ENCODE measurements around the gene AFAP1. TPM values are rescaled to one million over a fixed set of nuclear protein-coding genes. Genes with fewer than 3 reads are reported as not detected.

Gene AFAP1
- total RNA-seq, 4 donors from 2014 or later: 4.4 to 16.6 (median 10.7) TPM

DNA sequence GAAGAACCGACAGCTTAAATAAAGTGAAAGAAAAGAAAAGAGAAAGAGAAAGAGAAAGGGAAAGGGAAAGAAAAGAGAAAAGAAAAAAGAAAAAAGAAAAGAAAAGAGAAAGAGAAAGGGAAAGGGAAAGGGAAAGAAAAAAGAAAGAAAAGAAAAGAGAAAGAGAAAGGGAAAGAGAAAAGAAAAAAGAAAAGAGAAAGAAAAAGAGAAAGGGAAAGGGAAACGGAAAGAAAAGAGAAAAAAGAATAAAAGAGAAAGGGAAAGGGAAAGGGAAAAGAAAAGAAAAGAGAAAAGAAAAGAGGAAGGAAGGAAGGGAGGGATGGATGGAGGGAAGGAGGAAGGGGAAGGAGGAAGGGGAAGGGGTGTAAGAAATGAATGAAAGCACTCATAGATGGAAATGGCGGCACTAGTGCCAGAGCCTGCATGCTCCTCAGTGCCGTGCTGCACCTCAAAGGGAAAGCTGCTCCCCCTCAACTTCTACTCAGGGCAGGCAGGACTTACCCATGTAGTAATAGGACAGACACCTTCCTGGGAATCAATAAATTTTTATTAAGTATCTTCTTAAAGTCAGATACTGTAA, 70.7 kb downstream of the AFAP1 start:
- H3K9me3 ChIP-seq: no peaks in the 10 kb centered on the region
- peaks cover 12 to 52% (median 13%) of the 10 kb centered on the region in 3 donors for H3K4me1 ChIP-seq
- no peaks in the 10 kb centered on the region for H3K27me3 ChIP-seq
- peaks cover 0 to 45% (median 0%) of the 10 kb centered on the region in 3 donors for H3K36me3 ChIP-seq
- TF ChIP-seq, protein P1, sequence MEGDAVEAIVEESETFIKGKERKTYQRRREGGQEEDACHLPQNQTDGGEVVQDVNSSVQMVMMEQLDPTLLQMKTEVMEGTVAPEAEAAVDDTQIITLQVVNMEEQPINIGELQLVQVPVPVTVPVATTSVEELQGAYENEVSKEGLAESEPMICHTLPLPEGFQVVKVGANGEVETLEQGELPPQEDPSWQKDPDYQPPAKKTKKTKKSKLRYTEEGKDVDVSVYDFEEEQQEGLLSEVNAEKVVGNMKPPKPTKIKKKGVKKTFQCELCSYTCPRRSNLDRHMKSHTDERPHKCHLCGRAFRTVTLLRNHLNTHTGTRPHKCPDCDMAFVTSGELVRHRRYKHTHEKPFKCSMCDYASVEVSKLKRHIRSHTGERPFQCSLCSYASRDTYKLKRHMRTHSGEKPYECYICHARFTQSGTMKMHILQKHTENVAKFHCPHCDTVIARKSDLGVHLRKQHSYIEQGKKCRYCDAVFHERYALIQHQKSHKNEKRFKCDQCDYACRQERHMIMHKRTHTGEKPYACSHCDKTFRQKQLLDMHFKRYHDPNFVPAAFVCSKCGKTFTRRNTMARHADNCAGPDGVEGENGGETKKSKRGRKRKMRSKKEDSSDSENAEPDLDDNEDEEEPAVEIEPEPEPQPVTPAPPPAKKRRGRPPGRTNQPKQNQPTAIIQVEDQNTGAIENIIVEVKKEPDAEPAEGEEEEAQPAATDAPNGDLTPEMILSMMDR (IDR thresholded peaks at IDR 0.05): no peak
- no peak for TF ChIP-seq POLR2A (IDR thresholded peaks at IDR 0.05)
- DNase-seq: no peak
- H3K27ac ChIP-seq: peak overlapping the region in 1 of 4 donors; percentile 7
- 84 to 89% methylated on average over 4 of the region's 4 CpGs for WGBS, 2 donors
- no peak overlapping the region for H3K4me3 ChIP-seq
- intact Hi-C loops (cut with DNase I): no loop called here

DNA sequence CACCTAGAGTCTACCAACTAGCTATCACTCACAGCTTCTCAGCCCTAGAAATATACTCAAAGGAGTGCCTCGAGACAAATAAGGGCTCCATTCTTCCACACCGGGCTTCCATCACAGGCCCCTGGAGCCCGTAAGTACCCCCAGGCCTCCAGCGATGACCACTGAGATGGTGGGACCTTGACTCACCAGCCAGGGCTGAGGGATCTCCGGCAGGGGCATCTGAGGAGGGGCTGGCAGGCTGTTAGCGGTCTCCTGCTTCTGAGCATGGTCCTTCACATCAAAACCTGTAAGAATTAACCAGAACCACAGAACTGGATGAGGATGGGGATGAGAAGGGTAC, 71.3 kb downstream of the AFAP1 start:
- Histone ChIP-seq H3K9me3 (no peaks in the 10 kb centered on the region), H3K27ac (peak overlapping the region; percentile 3 to 51 (median 31)), H3K4me1 (peaks cover 12 to 46% (median 13%) of the 10 kb centered on the region in 3 donors), H3K4me3 (no peak overlapping the region), H3K27me3 (no peaks in the 10 kb centered on the region), H3K36me3 (peaks cover 0 to 45% (median 0%) of the 10 kb centered on the region in 3 donors)
- DNase-seq: no peak
- TF ChIP-seq, protein P1 (IDR thresholded peaks at IDR 0.05): no peak
- no peak for TF ChIP-seq POLR2A (IDR thresholded peaks at IDR 0.05)
- 100% methylated on average over 3 of the region's 6 CpGs; no CpG with 5 or more reads in 1 of the 2 donors for WGBS, 2 donors
- intact Hi-C loops (cut with DNase I): no loop called here

DNA sequence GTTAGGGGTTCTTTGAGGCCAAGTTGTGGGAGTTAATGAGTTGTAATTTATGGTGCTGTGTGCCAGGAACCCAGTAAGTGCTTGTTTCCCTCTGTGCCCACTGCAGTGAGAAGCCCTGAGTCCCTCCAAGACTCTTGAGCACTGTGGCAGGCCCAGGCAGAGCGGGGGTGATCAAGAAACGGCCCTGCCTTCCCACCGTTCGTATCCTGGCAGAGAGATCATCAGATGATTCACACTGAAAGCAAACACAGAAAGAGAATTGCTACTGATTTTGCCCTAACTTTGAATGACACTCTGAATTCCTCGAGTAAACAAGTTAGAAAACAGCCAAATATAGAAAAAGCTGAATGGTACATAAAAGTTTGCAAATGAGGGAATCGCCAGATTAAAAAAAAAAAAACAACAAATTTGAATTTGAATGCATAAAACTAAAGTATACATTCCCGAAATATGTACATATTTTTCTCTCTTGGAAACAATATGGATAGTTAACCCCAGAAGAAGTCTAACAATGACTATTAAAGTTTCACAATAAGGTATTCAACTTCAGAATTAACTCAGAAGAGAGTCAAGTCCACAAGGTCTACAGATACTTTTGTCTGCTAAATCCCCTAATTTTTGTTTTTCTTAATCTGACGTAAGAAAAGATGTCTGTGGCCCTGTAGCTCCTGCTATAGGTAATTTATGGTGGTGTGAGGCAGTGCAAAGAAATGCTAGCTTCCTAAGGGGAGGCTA, 71.8 kb downstream of the AFAP1 start:
- Histone ChIP-seq H3K27me3 (no peaks in the 10 kb centered on the region), H3K4me1 (peaks cover 12 to 42% (median 13%) of the 10 kb centered on the region in 3 donors), H3K36me3 (peaks cover 0 to 45% (median 0%) of the 10 kb centered on the region in 3 donors), H3K4me3 (no peak overlapping the region), H3K9me3 (no peaks in the 10 kb centered on the region), H3K27ac (peak overlapping the region; percentile 3 to 51 (median 31))
- no peak for DNase-seq
- no peak for TF ChIP-seq POLR2A (IDR thresholded peaks at IDR 0.05)
- TF ChIP-seq, protein P1 (IDR thresholded peaks at IDR 0.05): no peak
- intact Hi-C loops (cut with DNase I): no loop called here
- 36 to 37% methylated on average over 7 to 8 of the region's 8 CpGs for WGBS, 2 donors

GRCh38 chr4:7867191-7867590, 72.5 kb downstream of the AFAP1 start:
- Histone ChIP-seq H3K4me3 (no peak overlapping the region), H3K36me3 (peaks cover 0 to 45% (median 0%) of the 10 kb centered on the region in 3 donors), H3K27ac (peak overlapping the region in 2 of 4 donors; percentile 17 to 51), H3K4me1 (peaks cover 9 to 40% (median 12%) of the 10 kb centered on the region in 3 donors), H3K27me3 (no peaks in the 10 kb centered on the region), H3K9me3 (no peaks in the 10 kb centered on the region)
- 61 to 69% methylated on average over 7 of the region's 7 CpGs for WGBS, 2 donors
- TF ChIP-seq POLR2A (IDR thresholded peaks at IDR 0.05): no peak
- TF ChIP-seq, protein P1 (IDR thresholded peaks at IDR 0.05): no peak
- intact Hi-C loops (cut with DNase I): no loop called here
- no peak for DNase-seq

DNA sequence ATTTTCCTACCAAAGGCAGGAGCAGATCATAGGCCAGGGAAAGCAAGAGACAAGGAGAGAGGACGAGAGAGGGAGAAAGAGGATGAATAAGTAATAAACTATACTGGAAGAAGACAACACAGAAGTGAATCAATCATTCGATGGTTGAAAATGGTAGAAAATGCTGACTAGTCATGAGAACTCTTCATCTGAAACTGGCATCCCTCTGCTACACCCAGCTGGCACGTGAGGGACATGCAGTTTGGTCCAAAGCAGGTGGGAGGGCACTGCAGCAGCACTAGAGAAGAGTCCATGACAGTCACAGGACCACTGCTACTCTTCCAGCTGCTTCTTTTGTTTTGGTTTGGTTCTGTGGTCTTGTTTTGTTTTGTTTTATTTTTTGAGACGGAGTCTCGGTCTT, 74.1 kb downstream of the AFAP1 start:
- H3K27ac ChIP-seq: peak overlapping the region in 1 of 4 donors; percentile 22
- peaks cover 0 to 40% (median 15%) of the 10 kb centered on the region in 3 donors for H3K4me1 ChIP-seq
- intact Hi-C loops (cut with DNase I): no loop called here
- 90 to 92% methylated on average over 5 of the region's 5 CpGs for WGBS, 2 donors
- peaks cover 0 to 36% (median 0%) of the 10 kb centered on the region in 3 donors for H3K36me3 ChIP-seq
- no peak overlapping the region for H3K4me3 ChIP-seq
- TF ChIP-seq, protein P1 (IDR thresholded peaks at IDR 0.05): no peak
- TF ChIP-seq POLR2A (IDR thresholded peaks at IDR 0.05): no peak
- no peak for DNase-seq
- no peaks in the 10 kb centered on the region for H3K27me3 ChIP-seq
- no peaks in the 10 kb centered on the region for H3K9me3 ChIP-seq

Data from esophagus squamous epithelium (tissue), 5 donors.